ENCODE measurements around the gene CHTF18.

Gene CHTF18

GRCh38 chr16:776824-777223 is 11.6 kb upstream of the CHTF18 start:
- TF ChIP-seq CTCF (IDR thresholded peaks at IDR 0.05; ENCODE audit: extremely low read depth, insufficient read depth, missing control alignments) = no peak
- in situ Hi-C loops (cut with MboI; ENCODE audit: low pct_unique_long_range_greater_than_20kb, low sequenced_read_pairs, unreplicated experiment) = no loop called here
- no peak for DNase-seq (ENCODE audit: low spot score)

- DNase-seq (ENCODE audit: low spot score) = no peak
- TF ChIP-seq CTCF (IDR thresholded peaks at IDR 0.05; ENCODE audit: extremely low read depth, insufficient read depth, missing control alignments) = no peak
- in situ Hi-C loops (cut with MboI; ENCODE audit: low pct_unique_long_range_greater_than_20kb, low sequenced_read_pairs, unreplicated experiment) = no loop called here
These were observed 10.6 kb upstream of the CHTF18 start for GRCh38 chr16:777826-778225.

- in situ Hi-C loops (cut with MboI; ENCODE audit: low pct_unique_long_range_greater_than_20kb, low sequenced_read_pairs, unreplicated experiment) = no loop called here
- no peak for TF ChIP-seq CTCF (IDR thresholded peaks at IDR 0.05; ENCODE audit: extremely low read depth, insufficient read depth, missing control alignments)
These were observed 10.0 kb upstream of the CHTF18 start for GRCh38 chr16:778447-778846.

GRCh38 chr16:778909-779527 is 9.4 kb upstream of the CHTF18 start:
- no peak for TF ChIP-seq CTCF (IDR thresholded peaks at IDR 0.05; ENCODE audit: extremely low read depth, insufficient read depth, missing control alignments)
- in situ Hi-C loops (cut with MboI; ENCODE audit: low pct_unique_long_range_greater_than_20kb, low sequenced_read_pairs, unreplicated experiment) = no loop called here
- DNase-seq (ENCODE audit: low spot score) = no peak

More at GRCh38 chr16:778447-778846, 10.0 kb upstream of the CHTF18 start:
- DNase-seq (ENCODE audit: low spot score) = no peak

GRCh38 chr16:779561-779960 is 8.9 kb upstream of the CHTF18 start:
- DNase-seq (ENCODE audit: low spot score) = no peak
- in situ Hi-C loops (cut with MboI; ENCODE audit: low pct_unique_long_range_greater_than_20kb, low sequenced_read_pairs, unreplicated experiment) = no loop called here
- TF ChIP-seq CTCF (IDR thresholded peaks at IDR 0.05; ENCODE audit: extremely low read depth, insufficient read depth, missing control alignments) = no peak

GRCh38 chr16:780296-780695 is 8.1 kb upstream of the CHTF18 start:
- DNase-seq (ENCODE audit: low spot score) = no peak
- in situ Hi-C loops (cut with MboI; ENCODE audit: low pct_unique_long_range_greater_than_20kb, low sequenced_read_pairs, unreplicated experiment) = no loop called here
- no peak for TF ChIP-seq CTCF (IDR thresholded peaks at IDR 0.05; ENCODE audit: extremely low read depth, insufficient read depth, missing control alignments)
